ENCODE data around the gene CCL20. TPM values are rescaled to one million over a fixed set of nuclear protein-coding genes. Genes with fewer than 3 reads are reported as not detected.
"Not testable (repeated sequence)": the region's sequence is repeated elsewhere in the genome, so short reads cannot be mapped to it uniquely, and the experiment has no call there.

The CCL20 gene
- total and polyA plus RNA-seq, 12 donors = 0.20 TPM; not detected in 11

- TF ChIP-seq CTCF (IDR thresholded peaks at IDR 0.05) = no peak
- 55 to 71% methylated on average over 12 of the region's 12 CpGs for WGBS, 2 donors
- H3K27me3 ChIP-seq = peaks cover 0 to 7% (median 0%) of the 10 kb centered on the region in 7 donors
- H3K4me3 ChIP-seq = no peak overlapping the region
- H3K36me3 ChIP-seq = no peaks in the 10 kb centered on the region
- intact Hi-C loops (cut with DNase I) = no loop called here
- ATAC-seq (no peak), DNase-seq (no peak)
- no peak overlapping the region for H3K27ac ChIP-seq
- no peaks in the 10 kb centered on the region for H3K4me1 ChIP-seq
- no peaks in the 10 kb centered on the region for H3K9me3 ChIP-seq
Observed at GRCh38 chr2:227796045-227796711, 17.5 kb upstream of the CCL20 start.

- H3K27me3 ChIP-seq; H3K36me3 ChIP-seq; H3K4me3 ChIP-seq; intact Hi-C loops (cut with DNase I); H3K4me1 ChIP-seq; H3K27ac ChIP-seq; H3K9me3 ChIP-seq; DNase-seq; ATAC-seq: not testable (repeated sequence)
- 92 to 94% methylated on average over 5 of the region's 5 CpGs for WGBS, 2 donors
Observed at GRCh38 chr2:227796768-227797167, 16.9 kb upstream of the CCL20 start.

- Histone ChIP-seq H3K4me1 (no peaks in the 10 kb centered on the region), H3K9me3 (no peaks in the 10 kb centered on the region), H3K4me3 (no peak overlapping the region), H3K27ac (no peak overlapping the region), H3K36me3 (no peaks in the 10 kb centered on the region), H3K27me3 (peaks cover 0 to 7% (median 0%) of the 10 kb centered on the region in 7 donors)
- WGBS, 2 donors = 47 to 62% methylated on average over 3 of the region's 3 CpGs
- intact Hi-C loops (cut with DNase I) = no loop called here
- TF ChIP-seq CTCF (IDR thresholded peaks at IDR 0.05) = no peak
- DNase-seq (no peak), ATAC-seq (no peak)
Observed at GRCh38 chr2:227799202-227799601, 14.4 kb upstream of the CCL20 start.

GRCh38 chr2:227802882-227803281, 10.8 kb upstream of the CCL20 start:
- H3K4me3 ChIP-seq = no peak overlapping the region
- peaks cover 0 to 8% (median 0%) of the 10 kb centered on the region in 9 donors for H3K4me1 ChIP-seq
- intact Hi-C loops (cut with DNase I) = no loop called here
- no peaks in the 10 kb centered on the region for H3K36me3 ChIP-seq
- ATAC-seq (no peak), DNase-seq (no peak)
- H3K27me3 ChIP-seq = peaks cover 0 to 4% (median 0%) of the 10 kb centered on the region in 7 donors
- H3K9me3 ChIP-seq = no peaks in the 10 kb centered on the region
- WGBS, 2 donors = 47 to 52% methylated on average over 2 of the region's 2 CpGs
- no peak overlapping the region for H3K27ac ChIP-seq
- no peak for TF ChIP-seq CTCF (IDR thresholded peaks at IDR 0.05)

- Histone ChIP-seq H3K36me3 (no peaks in the 10 kb centered on the region), H3K9me3 (no peaks in the 10 kb centered on the region), H3K4me3 (no peak overlapping the region), H3K27ac (no peak overlapping the region), H3K27me3 (peaks cover 0 to under 1% (median 0%) of the 10 kb centered on the region in 7 donors), H3K4me1 (peaks cover 0 to 8% (median 0%) of the 10 kb centered on the region in 9 donors)
- DNase-seq = no peak
- intact Hi-C loops (cut with DNase I) = no loop called here
- 77 to 79% methylated on average over 4 of the region's 4 CpGs for WGBS, 2 donors
- TF ChIP-seq CTCF (IDR thresholded peaks at IDR 0.05) = no peak
- no peak for ATAC-seq
Observed at GRCh38 chr2:227804975-227805374, 8.7 kb upstream of the CCL20 start.

Data from heart right ventricle (tissue), 16 donors.